D721Med (cell line): ENCODE results near the gene SORCS2.

Source experiments
- DNase-seq: peaks from one replicate; pipeline ENCODE4 v3.0.0; 2011; ENCODE audit warnings: low spot score; ENCODE audit not compliant: insufficient read length
- FAIRE-seq: peaks from 2 replicates; lab custom pipeline; 2011; peaks lifted over from hg19 to GRCh38; lab: Jason Lieb, UNC
- CTCF ChIP-seq: IDR thresholded peaks from 2 replicates; pipeline ENCODE4 v1.5.1; 2012; ENCODE audit warnings: mild to moderate bottlenecking, control low read depth; ENCODE audit not compliant: insufficient read depth; ENCODE audit errors: missing control alignments

SORCS2 gene

GRCh38 chr4:7293703-7294102 lies 101.4 kb downstream of the SORCS2 start:
- TF ChIP-seq CTCF = no peak
- no peak for FAIRE-seq
- no peak for DNase-seq

- DNase-seq (no peak), FAIRE-seq (no peak)
- no peak for TF ChIP-seq CTCF
Measured at GRCh38 chr4:7294176-7294756, 101.9 kb downstream of the SORCS2 start.

GRCh38 chr4:7295197-7295910 lies 103.0 kb downstream of the SORCS2 start:
- FAIRE-seq (no peak), DNase-seq (no peak)
- no peak for TF ChIP-seq CTCF

GRCh38 chr4:7295911-7296660 lies 103.7 kb downstream of the SORCS2 start:
- peak; percentile 62 for TF ChIP-seq CTCF
- FAIRE-seq (no peak), DNase-seq (no peak)

GRCh38 chr4:7296661-7297335 lies 104.5 kb downstream of the SORCS2 start:
- FAIRE-seq (no peak), DNase-seq (no peak)
- no peak for TF ChIP-seq CTCF

- DNase-seq (no peak), FAIRE-seq (no peak)
- no peak for TF ChIP-seq CTCF
Measured at GRCh38 chr4:7297374-7297773, 105.0 kb downstream of the SORCS2 start.
